Choroid plexus epithelial cell (primary cell): ENCODE measurements around the gene NUMBL.
"Not testable (repeated sequence)": the region's sequence is repeated elsewhere in the genome, so short reads cannot be mapped to it uniquely, and the experiment has no call there.

Source experiments
- DNase-seq: peaks from one replicate; pipeline ENCODE4 v3.0.0-alpha.2; 2010; ENCODE audit warnings: low read depth
- H3K4me3 ChIP-seq: 2 replicates; pipeline ENCODE4 v1.5.1; 2011; ENCODE audit warnings: low read depth, mild to moderate bottlenecking, control low read depth, low read length, moderate library complexity
- TF ChIP-seq, protein P1 (sequence below): conservative IDR thresholded peaks from 2 replicates; pipeline ENCODE4 v1.5.1; 2011; ENCODE audit warnings: low read depth, mild to moderate bottlenecking, control low read depth, inconsistent platforms, low read length, moderate library complexity

Gene NUMBL

DNA sequence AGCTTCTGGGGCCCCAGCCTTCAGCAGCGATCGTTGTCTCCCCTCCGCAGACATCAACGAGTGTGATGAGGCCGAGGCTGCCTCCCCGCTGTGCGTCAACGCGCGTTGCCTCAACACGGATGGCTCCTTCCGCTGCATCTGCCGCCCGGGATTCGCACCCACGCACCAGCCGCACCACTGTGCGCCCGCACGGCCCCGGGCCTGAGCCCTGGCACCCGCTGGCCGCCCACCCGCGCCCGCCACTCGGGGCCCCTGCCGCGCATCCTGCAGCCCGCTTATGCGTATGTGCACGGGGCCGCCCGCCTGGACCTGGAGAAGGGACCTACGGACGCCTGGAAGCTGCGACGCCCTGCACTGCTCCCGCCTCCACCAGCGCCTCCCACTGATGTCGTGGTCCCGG is 61.1 kb downstream of the NUMBL start:
- TF ChIP-seq, protein P1, sequence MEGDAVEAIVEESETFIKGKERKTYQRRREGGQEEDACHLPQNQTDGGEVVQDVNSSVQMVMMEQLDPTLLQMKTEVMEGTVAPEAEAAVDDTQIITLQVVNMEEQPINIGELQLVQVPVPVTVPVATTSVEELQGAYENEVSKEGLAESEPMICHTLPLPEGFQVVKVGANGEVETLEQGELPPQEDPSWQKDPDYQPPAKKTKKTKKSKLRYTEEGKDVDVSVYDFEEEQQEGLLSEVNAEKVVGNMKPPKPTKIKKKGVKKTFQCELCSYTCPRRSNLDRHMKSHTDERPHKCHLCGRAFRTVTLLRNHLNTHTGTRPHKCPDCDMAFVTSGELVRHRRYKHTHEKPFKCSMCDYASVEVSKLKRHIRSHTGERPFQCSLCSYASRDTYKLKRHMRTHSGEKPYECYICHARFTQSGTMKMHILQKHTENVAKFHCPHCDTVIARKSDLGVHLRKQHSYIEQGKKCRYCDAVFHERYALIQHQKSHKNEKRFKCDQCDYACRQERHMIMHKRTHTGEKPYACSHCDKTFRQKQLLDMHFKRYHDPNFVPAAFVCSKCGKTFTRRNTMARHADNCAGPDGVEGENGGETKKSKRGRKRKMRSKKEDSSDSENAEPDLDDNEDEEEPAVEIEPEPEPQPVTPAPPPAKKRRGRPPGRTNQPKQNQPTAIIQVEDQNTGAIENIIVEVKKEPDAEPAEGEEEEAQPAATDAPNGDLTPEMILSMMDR: no peak
- no peak for DNase-seq
- no peak overlapping the region for H3K4me3 ChIP-seq

DNA sequence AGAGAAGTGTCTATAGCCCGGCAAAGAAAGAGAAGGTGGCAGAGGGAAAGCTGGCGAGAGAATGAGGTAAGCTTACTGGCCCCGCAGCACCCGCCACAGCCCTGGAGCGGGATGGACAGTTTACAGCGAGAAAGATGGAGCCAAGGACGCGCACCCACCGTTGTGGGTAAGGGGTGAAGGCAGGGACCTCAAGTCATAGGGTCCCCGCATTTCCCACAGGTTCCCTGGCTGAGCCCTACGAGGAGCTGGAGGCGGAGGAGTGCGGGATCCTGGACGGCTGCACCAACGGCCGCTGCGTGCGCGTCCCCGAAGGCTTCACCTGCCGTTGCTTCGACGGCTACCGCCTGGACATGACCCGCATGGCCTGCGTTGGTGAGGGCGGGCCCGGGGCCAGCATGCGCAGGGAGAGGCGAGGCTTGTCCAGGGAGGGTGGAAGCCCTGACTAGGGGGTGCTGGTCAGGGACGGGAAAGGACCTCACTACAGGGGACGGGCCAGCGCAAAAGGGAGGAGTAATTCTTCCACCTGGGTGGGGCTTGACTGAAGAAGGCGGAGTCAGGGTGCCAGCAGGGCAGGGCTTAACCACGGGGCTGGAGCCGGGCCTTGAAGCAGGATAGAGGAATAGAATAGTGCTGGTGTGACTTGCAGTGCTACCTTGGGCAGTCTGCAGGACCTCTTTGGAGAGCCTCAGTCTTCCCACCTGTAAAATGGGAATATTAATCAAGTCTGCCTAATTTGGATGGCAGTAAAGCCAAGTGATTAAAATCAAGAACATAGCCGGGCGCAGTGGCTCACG is 62.8 kb downstream of the NUMBL start:
- DNase-seq: no peak
- H3K4me3 ChIP-seq: no peak overlapping the region
- TF ChIP-seq, protein P1: no peak

DNA sequence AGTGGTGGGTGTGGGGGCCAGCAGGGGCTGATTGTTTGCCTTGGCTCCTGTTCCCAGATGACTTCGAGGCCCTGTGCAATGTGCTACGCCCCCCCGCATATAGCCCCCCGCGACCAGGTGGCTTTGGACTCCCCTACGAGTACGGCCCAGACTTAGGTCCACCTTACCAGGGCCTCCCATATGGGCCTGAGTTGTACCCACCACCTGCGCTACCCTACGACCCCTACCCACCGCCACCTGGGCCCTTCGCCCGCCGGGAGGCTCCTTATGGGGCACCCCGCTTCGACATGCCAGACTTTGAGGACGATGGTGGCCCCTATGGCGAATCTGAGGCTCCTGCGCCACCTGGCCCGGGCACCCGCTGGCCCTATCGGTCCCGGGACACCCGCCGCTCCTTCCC is 63.5 kb downstream of the NUMBL start:
- TF ChIP-seq, protein P1: no peak
- no peak for DNase-seq
- H3K4me3 ChIP-seq: no peak overlapping the region

DNA sequence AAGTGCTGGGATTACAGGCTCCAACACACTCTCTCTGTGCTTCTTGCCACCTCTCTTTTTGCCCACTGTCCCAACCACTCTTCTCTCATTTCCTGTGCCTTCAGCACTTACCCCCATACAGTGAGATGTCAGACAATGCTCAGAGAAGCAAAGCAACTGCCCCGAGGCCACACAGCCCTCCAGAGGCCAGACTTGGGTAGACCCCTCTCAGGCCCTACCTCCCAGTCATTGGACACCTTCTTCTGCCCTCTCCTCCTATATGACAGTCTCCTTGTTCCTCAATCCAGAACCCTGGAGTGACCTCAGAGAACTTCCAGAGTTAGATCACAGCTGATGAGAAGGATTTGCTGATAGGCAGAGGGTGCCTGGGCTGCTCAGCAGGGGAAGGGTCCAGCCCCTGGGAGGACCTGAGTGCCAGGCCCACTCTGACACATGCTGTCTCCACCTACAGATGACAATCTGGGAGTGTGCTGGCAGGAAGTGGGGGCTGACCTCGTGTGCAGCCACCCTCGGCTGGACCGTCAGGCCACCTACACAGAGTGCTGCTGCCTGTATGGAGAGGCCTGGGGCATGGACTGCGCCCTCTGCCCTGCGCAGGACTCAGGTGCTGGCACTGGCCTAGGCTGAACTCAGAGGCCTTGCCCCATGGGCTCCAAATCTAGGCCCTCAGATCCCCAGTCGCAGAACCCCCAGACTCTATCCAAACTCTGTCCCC is 64.9 kb downstream of the NUMBL start:
- TF ChIP-seq, protein P1: no peak
- no peak overlapping the region for H3K4me3 ChIP-seq
- DNase-seq: no peak

DNA sequence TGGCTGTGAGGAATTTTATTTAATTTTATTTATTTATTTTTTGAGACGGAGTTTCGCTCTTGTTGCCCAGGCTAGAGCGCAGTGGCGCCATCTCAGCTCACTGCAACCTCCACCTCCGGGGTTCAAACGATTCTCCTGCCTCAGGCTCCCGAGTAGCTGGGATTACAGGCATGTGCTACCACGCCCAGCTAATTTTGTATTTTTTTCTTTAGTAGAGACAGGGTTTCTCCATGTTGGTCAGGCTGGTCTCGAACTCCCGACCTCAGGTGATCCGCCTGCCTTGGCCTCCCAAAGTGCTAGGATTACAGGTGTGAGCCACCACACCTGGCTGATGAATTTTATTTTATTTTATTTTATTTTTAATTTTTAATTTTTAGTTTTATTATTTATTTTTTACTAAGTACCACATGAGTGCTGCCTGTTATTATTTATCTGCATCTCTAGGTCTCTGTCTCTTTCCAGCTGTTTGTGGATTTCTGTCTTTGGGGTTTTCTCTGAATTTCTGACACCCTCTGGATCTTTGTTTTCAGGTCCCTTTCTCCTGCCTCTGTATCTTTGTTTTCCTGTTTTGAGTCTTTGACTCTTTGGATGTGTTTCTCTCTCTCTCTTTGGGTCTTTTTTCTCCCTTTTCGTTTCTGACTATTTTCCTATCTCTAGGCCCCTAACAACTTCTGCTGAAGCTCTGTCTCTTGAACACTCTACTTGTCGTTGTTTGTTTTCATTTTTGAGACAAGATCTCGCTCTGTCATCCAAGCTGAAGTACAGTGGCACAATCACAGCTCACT is 65.9 kb downstream of the NUMBL start:
- not testable (repeated sequence) for H3K4me3 ChIP-seq, DNase-seq

DNA sequence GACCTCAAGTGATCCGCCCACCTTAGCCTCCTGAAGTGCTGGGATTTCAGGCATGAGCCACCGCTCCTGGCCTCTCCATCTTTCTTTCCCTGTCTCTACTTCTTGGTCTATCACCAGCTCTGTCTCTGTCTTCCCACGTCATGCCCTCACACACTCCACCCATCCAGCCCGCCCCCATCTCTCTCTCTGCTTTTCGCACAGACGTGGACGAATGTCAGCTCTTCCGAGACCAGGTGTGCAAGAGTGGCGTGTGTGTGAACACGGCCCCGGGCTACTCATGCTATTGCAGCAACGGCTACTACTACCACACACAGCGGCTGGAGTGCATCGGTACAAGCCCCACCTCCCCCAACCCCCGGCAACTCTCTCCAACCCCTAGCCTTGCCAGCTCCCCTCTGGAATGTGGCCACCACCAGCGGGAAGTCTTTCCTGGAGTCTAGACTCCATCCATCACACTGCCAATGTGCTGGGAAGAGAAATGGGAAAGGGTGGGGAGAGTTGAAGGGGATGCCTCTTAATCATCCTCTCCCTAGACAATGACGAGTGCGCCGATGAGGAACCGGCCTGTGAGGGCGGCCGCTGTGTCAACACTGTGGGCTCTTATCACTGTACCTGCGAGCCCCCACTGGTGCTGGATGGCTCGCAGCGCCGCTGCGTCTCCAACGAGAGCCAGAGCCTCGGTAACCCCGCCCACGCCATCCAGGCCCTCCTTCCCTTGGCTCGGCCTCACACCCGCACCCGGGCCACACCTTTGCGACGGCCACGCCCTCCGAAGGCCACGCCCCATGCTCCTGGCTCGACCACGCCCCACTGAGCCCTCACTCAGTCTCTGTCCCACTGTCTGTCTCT is 66.8 kb downstream of the NUMBL start:
- peak; percentile 56 for DNase-seq
- TF ChIP-seq, protein P1: no peak
- no peak overlapping the region for H3K4me3 ChIP-seq
